Measurements from ENCODE around the gene THSD4.

- TF ChIP-seq CTCF (IDR thresholded peaks at IDR 0.05; ENCODE audit: insufficient read depth, low read depth, low read length) (no peak), EZH2 (IDR thresholded peaks at IDR 0.05; ENCODE audit: insufficient read depth, low read length) (no peak)
Measured at GRCh38 chr15:71810256-71811035, 695.2 kb downstream of the THSD4 start, which contains the start of gene NR2E3.
